Stimulated activated naive CD4-positive, alpha-beta T cell treated with Interleukin-2 at 50 U/mL for 16 hours (primary cell): ENCODE results near the gene IQGAP1.
A peak's percentile ranks its signal among the peaks of the same experiment; 100 is the strongest.
"Not testable (repeated sequence)": the region's sequence is repeated elsewhere in the genome, so short reads cannot be mapped to it uniquely, and the experiment has no call there.

Experiments
- DNase-seq: peaks from one replicate; lab custom pipeline; 2025; lab: John Stamatoyannopoulos, UW

IQGAP1 gene

DNA sequence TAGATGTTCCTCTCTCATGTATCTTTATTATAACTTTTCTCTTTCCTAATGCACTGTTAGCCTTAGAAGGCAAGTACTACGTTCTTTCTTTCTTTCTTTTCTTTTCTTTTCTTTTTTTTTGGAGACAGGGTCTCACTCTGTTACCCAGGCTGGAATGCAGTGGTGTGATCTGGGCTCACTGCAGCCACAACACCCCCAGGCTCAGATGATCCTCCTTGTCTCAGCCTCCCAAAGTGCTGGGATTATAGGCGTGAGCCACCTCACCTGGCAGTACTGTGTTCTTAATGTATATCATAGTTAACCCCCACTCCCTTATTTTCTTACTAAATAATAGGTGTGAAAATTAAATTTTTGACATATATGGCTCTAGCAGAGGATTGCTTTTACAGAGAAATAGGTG is 23.1 kb downstream of the IQGAP1 start:
- no peak for DNase-seq

DNA sequence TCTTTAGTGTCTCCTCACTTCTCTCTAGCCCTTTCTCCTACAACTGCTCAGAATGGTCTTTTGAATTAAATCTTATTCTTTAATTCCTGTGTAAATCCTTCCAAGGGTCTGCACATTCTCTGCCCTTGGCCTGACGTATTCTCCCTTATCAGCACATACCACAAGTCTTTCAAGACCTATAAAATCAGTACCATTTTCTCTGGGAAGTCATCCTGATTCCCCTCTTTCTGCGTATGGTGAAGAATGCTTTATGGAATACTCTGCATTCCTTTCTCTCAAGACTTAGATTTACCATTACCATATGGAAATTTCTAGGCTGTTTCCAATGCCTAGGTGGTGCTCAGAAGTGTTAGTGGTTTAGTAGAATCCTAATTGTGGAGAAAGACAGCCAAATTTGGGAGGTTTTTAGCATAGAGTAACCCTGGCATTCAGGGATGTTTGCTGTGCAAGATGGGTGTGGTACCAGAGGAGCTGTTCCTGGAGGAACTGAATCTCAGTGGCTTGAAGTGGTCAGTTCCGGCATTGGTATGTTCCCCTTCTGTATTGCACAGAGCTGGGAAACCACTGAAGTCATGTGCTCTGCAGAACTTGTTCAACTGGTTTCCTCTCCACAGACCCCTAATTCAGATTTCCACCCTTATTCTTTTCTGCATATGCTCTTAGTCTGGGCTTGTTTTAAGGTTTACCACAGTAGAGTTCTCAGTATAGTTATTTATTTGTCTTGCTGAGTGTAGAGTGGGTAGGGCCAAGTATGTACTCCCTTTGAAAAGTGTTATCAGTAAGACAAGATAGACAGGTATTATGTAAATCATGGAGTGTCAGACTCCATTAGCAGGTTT is 24.5 kb downstream of the IQGAP1 start:
- DNase-seq, result no peak

DNA sequence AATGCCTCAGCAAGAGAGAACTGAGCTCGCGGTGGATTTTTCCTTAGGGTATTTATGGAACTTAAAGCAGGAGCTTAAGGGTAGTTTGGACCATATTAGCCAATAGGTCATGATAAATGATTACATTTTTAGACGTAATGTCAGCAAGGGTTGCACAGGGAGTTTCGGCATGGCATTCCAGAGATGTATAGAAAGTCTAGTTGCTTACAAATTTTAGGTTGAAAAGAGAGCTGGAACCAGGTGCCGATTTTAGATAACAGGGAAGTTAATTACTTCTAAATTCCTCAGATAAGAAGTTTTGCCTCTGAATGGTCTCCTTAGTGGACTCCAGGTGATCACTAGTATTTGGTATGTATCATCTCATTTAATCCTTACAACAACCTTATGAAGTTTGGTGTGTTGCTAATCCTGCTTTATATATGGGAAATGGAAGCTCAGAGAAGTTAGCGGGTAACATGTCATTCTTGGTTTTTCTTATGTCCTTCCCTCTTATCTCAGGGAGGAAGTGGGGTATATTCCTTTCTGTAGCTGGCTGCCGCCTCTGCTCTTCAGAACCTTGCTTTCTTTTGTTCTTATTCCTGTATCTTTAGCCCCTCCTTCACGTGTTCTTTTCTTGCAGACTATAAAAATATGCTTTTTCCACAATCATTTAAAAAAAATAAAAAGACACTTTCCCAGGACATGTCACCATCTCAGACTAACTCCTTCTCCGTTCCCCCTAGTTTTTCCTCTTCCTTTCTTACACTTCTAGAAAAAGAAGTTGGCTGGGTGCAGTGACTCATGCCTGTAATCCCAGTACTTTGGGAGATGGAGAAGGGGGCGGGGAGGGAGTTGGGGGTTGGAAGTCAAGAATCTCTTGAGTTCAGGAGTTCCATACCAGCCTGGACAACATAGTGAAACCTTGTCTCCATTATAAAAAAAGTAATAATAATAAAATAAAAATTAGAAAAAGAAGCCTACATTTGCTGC is 25.7 kb downstream of the IQGAP1 start:
- no peak for DNase-seq

DNA sequence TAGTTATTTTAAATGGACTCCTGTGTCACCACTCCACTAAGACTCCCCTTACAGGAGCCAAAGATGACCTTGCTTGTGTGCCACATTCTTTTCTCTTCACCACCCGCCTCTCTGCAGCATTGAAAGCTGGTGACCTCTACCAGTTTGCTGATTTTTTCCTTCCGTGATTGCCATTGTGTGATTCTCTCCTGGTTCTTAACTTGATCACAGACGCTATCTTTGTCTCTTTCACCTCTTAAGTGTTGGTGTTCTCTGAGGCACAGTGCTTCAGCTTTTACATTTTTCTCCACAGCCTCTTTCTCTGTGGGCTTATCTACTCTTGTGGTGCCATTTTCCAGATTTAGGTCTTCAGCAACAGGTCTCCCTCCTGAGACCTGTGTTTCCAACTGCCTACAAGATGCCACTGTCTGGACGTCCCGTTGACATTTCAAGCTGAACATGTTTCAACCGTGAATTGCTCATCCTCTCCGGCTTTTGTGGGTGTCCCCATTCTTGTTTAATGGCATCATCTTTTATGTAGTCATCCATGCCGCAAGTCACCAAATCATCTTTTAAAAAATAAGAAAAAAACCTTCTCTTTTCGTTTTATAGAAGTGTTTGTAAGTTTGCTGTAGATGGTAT is 26.5 kb downstream of the IQGAP1 start:
- DNase-seq, result peak; percentile 27

DNA sequence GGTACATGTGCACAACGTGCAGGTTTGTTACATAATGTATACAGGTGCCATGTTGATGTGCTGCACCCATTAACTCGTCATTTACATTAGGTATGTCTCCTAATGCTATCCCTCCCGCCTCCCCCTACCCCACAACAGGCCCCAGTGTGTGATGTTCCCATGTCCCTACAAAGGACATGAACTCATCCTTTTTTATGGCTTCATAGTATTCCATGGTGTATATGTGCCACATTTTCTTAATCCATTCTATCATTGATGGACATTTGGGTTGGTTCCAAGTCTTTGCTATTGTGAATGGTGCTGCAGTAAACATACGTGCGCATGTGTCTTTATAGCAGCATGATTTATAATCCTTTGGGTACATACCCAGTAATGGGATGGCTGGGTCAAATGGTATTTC is 28.0 kb downstream of the IQGAP1 start:
- not testable (repeated sequence) for DNase-seq

DNA sequence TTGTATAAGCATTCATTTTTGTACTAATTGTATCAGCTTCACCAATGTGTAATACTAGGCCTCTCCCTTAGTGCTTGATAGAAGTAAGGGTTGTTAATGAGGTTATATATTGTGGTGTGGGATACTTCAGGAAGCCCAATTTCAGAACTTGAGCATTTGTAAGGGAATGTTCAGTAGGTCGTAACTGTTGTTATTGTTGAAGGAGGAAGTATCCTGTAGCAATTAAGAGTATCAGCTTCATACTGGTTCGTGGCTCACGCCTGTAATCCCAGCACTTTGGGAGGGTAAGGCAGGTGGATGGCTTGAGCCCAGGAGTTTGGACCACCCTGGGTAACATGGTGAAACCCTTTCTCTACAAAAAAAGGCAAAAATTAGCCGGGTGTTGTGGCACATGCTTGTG is 30.6 kb downstream of the IQGAP1 start:
- no peak for DNase-seq

DNA sequence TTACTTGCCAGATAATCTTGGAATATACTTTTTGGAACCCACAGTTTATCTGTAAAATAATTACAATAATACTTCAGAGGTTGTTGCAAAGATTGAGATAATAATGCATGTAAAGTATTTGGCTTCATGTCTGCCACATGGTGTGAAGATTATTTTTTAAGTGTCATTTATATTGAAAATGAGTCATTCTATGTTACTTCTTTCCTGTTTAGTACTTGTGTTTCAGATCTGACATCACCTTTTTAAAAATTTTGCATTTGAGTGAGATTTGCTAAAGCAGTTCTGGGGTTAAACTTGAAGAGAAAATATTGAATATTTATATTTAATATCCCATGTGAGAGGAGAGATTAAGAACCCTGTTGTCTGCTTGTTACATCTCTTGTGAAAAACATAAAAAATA is 31.2 kb downstream of the IQGAP1 start:
- no peak for DNase-seq

DNA sequence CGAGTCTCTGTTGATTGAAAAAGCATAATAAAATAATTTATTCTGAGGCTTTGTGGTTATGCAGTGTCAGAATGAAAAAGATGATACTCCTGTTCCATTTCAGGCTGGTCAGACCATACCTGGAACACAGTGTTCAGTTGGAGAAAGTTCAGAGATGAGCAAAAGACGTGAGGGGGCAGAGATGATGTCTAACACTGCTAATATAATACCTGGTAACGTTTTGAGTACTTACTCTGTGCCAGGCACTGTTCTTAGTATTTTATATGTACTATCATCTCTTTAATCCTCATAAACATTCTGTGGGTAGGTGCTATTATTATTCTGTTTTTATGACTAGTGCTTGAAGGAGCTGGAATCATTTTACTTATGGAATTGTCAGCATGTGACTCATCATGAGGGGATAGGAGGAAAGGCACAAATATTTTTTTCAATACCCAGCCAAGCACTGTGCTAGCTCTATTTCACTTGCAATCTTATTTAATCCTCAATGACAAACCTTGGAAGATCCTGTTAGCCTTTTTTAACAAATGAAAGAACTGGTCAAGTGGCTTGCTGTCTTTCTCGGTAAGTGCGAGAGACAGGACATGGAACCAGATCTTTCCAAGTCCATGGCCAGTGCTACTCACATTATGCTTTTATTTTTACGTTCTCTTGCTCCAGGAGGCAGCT is 31.8 kb downstream of the IQGAP1 start:
- DNase-seq, result peak; percentile 13

DNA sequence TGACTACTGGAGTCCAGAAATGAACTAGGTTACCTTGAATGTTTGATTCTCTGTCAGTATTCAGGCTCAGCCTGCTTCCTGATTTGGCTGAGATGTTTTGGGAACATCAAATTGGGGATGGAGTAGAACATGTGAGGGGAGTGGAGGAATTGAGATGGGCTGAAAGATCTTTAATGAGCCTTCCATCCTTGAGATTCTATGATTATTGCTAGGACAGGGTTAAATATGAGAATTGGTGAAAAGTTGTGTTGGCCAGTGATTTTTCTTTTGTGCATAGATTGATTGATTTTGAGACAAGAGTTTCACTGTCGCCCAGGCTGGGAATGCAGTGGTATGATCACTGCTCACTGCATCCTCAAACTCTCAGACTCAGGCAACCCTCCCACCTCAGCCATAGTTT is 32.4 kb downstream of the IQGAP1 start:
- no peak for DNase-seq

DNA sequence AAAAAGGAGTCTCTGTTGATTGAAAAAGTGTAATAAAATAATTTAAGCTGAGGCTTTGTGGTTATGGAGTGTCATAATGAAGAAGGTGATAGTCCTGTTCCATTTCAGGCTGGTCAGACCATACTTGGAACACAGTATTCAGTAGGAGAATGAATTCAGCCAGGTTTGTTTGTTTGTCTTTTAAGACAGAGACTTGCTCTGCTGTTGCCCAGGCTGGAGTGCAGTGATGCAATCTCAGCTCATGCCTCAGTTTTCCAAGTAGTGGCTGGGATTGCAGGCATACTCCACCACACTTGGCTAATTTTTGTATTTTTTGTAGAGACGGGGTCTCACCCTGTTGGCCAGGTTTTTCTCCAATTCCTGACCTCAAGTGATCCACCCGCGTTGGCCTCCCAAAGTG is 33.5 kb downstream of the IQGAP1 start:
- no peak for DNase-seq

DNA sequence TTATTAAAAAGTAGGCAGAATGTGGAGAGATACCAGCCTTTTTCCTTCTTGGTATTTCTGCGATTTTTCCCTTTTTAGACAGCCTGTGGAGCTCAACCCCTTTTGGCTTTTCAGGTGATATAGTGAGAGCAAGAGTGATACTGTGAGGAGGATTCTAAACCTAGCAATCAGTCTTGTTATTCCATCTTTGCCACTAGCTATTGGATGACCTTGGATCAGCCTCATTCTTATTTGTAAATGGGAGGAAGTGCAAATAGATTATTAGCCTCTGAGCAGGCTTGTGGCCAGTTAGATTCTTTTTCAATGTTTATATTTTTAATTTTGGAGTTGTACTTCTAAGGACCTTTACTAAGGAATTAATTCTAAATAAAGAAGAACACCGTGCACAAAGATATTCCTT is 34.0 kb downstream of the IQGAP1 start:
- no peak for DNase-seq

DNA sequence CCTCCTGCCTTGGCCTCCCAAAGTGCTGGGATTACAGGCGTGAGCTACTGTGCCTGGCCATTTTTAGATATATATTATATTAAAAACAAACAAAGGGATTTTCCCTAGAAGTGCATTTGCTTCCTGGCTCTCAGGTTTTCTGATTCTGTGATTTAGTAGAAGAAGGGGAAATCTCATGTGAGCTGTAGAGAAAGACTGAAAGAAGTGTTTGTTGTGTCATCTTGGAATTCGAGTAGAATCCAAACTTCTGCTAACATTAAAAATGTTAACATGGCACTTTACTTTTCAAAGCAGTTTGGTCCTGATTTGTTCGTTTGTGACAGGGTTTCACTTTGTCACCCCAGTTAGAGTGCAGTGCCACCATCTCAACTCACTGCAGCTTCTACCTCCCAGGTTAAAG is 34.9 kb downstream of the IQGAP1 start:
- DNase-seq, result no peak

DNA sequence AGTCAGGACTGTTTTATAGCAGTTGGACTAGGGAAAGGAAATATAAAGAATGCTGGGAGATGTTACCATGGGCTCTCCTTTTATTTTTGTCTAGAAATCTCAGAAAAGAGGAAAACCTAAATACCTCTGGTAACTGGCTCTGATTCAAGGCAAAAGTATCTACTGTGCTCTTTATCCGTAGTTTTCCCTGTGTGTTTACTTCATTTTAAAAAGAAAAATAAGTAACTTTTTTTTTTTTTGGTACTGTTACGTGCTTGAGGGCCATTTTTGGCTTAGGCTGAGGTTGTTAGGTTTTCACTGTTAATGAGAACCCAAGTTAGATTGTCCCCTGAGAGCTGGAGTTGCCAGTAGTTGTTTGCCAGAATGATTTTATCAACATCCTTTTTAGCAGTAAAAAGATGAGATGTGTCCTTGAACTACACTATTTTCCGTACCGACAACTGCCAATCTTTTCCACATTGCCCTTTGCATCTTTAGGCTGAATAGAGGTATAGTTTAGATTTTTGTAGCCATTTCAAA is 35.8 kb downstream of the IQGAP1 start:
- DNase-seq, result no peak

DNA sequence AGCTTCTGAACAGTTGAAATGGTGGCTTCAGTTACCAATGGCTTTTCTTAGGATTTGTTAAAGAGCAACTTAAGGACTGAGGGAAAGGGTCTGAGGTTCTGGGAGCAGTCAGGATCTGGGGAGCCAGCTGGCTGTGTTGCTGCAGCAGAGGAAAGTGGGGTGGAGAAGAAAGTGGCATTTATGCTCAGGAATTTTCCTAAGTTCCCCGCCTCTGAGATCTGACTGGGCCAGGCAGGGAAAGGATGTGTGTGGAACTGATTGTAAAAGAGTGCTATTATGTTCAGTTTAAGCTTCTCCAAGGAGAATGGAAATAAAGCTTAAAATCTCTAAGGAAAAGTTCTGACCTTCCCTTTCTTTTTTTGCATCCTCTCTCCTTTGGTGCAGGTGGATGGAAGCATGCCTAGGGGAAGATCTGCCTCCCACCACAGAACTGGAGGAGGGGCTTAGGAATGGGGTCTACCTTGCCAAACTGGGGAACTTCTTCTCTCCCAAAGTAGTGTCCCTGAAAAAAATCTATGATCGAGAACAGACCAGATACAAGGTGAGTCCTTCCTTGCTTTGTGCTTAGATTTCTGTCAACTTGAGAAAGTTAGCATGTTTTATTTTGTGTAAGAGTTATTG is 37.8 kb downstream of the IQGAP1 start:
- DNase-seq, result no peak

DNA sequence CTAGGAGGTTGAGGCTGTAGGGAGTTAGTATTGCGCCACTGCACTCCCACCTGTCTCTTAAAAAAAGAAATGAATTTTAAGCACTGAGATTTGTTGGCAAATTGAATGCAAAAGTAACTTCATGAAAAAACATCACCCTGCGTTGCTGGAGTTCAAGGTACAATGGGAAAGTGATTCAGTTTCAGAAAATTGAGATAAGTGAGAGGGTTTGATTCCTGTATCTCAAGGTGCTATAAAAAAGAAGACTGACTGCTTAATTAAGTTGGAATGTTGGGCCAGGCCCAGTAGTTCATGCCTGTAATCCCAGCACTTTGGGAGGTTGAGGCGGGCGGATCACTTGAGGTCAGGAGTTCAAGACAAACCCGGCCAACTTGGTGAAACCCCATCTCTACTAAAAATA is 39.1 kb downstream of the IQGAP1 start:
- no peak for DNase-seq

DNA sequence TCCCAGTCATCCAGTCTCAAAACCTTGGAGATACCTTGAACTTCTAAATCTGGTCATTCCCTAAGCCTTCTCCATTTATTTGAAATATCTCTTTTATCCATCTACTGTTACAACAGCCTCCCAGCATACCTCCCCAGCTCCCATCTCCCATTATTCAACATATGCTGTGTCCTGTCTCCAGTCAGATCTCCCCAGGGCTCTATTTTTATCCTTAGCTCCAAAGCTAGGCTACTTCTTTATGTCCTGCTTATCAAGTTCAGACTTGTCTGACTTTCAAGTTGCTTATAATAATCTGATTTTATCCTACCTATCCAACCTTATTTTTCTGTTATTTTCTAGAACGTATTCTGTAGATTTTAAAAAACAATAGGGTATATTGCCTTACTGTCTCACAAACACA is 44.2 kb downstream of the IQGAP1 start:
- DNase-seq, result no peak

DNA sequence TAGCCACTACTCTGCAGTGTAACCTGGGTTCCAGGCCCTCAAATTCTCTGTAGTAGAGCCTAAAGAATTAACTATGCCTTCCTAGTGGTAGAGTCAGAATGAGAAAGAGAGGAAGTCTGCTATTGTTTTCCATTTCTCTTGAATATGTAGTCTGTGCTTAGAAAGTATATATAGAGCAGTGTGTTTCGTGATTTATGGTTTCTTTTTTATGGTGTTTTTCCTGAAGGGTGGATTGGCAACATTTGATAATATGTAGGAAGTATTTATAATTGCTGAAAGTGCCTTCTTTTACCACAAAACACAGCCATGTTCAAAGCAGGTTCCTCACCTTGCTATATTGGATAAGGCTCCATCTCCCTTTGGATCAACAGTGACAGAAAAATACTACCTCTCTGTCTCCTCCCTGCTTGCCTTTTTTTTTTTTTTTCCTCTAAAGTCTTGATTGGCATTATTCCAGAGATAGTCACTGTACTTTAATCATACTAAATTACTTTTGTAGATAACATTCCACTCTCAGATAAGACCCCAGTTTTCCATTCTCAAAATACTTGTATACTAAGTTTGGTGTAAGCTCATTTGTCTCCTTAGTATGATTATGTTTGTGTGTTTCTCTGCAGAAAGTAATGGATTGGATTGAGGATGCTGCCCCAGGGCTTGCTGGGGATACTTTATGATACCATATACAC is 47.8 kb downstream of the IQGAP1 start:
- no peak for DNase-seq

DNA sequence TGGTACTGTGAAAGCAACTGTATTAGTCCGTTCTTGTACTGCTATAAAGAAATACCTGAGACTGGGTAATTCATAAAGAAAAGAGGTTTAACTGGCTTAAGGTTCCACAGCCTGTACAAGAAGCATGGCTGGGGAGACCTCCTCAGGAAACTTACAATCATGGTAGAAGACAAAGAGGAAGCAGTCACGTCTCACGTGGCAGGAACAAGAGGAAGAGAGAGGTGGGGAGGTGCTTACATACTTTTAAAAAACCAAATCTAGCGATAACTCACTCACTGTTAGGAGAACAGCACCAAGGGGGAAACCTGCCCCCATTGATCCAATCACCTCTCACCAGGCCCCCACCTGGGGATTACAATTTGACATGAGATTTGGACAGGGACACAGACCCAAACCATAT is 48.9 kb downstream of the IQGAP1 start:
- DNase-seq, result no peak

DNA sequence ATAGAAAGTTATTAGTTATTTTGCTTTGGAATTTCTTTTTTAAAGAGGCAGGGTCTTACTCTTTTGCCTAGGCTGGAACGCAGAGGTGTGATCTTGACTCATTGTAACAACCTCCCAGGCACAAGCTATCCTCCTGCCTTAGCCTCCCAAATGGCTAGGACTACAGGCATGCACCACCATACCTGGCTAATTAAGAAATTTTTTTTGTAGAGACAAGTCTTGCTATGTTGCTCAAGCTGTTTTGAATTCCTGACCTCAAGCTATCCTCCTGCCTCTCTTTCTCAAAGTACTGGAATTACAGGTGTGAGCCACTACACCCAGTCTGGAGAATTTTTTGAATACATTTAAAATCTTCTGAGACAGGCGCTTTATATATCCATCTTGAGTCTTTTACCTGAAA is 49.5 kb downstream of the IQGAP1 start:
- DNase-seq, result no peak

DNA sequence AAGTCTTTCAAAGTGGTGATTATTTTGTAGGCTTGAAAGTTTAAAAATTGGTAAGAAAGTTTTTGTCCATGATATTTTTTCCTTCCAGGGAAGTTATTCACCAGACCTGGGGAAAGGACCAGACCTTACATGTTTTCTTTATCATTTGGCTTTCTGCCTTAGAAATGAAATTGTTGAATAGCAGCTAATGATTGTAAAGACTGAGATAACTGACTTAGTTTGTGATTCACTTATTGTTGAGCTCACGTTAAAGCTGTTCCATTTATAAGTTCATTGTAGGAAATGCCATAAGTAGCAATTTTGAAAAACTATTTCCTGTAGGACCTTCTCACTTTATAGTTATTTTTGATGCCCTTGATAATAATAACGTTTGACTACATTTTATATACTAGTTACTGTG is 51.9 kb downstream of the IQGAP1 start:
- no peak for DNase-seq

DNA sequence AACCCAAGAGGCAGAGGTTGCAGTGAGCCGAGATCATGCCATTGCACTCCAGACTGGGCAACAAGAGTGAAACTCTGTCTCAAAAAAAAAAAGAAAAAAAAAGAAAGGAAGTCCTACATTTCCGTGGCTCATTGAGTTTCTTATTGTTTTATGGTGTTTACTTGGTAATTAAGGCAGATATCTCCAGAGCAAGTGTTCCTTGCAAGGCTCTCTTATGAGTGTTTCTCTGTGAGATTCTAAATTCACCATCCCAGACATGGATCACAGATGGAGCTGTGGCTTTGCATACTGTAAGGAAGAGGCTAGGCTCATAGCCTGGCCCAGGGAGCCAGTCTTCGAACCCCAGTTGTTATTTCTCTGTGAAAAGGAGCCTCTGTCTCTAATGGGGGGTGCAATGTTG is 53.0 kb downstream of the IQGAP1 start:
- DNase-seq, result no peak
